Keratinocyte (primary cell): Measurements from ENCODE around the gene REEP3. TPM values are rescaled to one million over a fixed set of nuclear protein-coding genes. Genes with fewer than 3 reads are reported as not detected.

Experiments used
- DNase-seq: peaks from one replicate; pipeline ENCODE4 v3.0.0-alpha.2; 2011; ENCODE audit warnings: low read depth, missing footprints, low spot score
- FAIRE-seq: peaks from 2 replicates; lab custom pipeline; 2011; peaks lifted over from hg19 to GRCh38; lab: Jason Lieb, UNC
- H2AFZ ChIP-seq: 2 replicates; pipeline ENCODE4 v1.6.0; 2012; ENCODE audit warnings: low read length, control low read depth, inconsistent platforms; ENCODE audit not compliant: control insufficient read depth
- H3K27ac ChIP-seq: 2 replicates; pipeline ENCODE4 v1.5.1; 2011; ENCODE audit warnings: low read length; ENCODE audit not compliant: control insufficient read depth, insufficient read depth
- H3K27me3 ChIP-seq: 3 replicates; pipeline ENCODE4 v1.6.0; 2011; ENCODE audit warnings: low read length; ENCODE audit not compliant: control insufficient read depth, insufficient read depth; ENCODE audit errors: extremely low read depth
- H3K36me3 ChIP-seq, 2 experiments: 2 replicates in 1 of 2; 3 replicates in 1 of 2; pipeline ENCODE4 v1.5.1; 2011; ENCODE audit warnings: low read length in 2 of 2, mild to moderate bottlenecking in 1 of 2; ENCODE audit not compliant: control insufficient read depth in 2 of 2, insufficient read depth in 2 of 2; ENCODE audit errors: extremely low read depth in 1 of 2
- H3K4me1 ChIP-seq: 3 replicates; pipeline ENCODE4 v1.5.1; 2011; ENCODE audit warnings: low read length; ENCODE audit not compliant: control insufficient read depth, insufficient read depth; ENCODE audit errors: extremely low read depth
- H3K4me2 ChIP-seq: 3 replicates; pipeline ENCODE4 v1.6.0; 2011; ENCODE audit warnings: low read depth, low read length; ENCODE audit not compliant: control insufficient read depth, insufficient read depth; ENCODE audit errors: extremely low read depth
- H3K4me3 ChIP-seq, 3 experiments: fragments of 200-600 bp in 1 of 3; sonication (generic) in 1 of 3; 2 replicates in 2 of 3; 3 replicates in 1 of 3; pipeline ENCODE4 v1.5.1; 2011 to 2016; ENCODE audit warnings: low read length in 3 of 3, mild to moderate bottlenecking in 3 of 3, control low read depth in 2 of 3, inconsistent platforms in 1 of 3, low read depth in 1 of 3, mixed read lengths in 1 of 3, mixed run types in 1 of 3, moderate library complexity in 1 of 3; ENCODE audit not compliant: control insufficient read depth in 2 of 3, insufficient read depth in 2 of 3; ENCODE audit errors: extremely low read depth in 1 of 3
- H3K79me2 ChIP-seq: 2 replicates; pipeline ENCODE4 v1.6.0; 2012; ENCODE audit warnings: low read length; ENCODE audit not compliant: control insufficient read depth, insufficient read depth
- H3K9ac ChIP-seq: 3 replicates; pipeline ENCODE4 v1.6.0; 2011; ENCODE audit warnings: low read length; ENCODE audit not compliant: control insufficient read depth, insufficient read depth; ENCODE audit errors: extremely low read depth
- H3K9me1 ChIP-seq: 3 replicates; pipeline ENCODE4 v1.6.0; 2011; ENCODE audit warnings: low read length; ENCODE audit not compliant: control insufficient read depth, insufficient read depth; ENCODE audit errors: extremely low read depth
- H3K9me3 ChIP-seq: 2 replicates; pipeline ENCODE4 v1.5.1; 2012; ENCODE audit warnings: low read depth, low read length; ENCODE audit not compliant: control insufficient read depth
- H4K20me1 ChIP-seq: 3 replicates; pipeline ENCODE4 v1.6.0; 2011; ENCODE audit warnings: low read length; ENCODE audit not compliant: control insufficient read depth, insufficient read depth; ENCODE audit errors: extremely low read depth
- CTCF ChIP-seq, 3 experiments: IDR thresholded peaks in 1 of 3; conservative IDR thresholded peaks in 1 of 3; optimal IDR thresholded peaks in 1 of 3; 2 replicates in 2 of 3; 3 replicates in 1 of 3; pipeline versions ENCODE3 to v1.5.1; 2011; ENCODE audit warnings: low read length in 3 of 3, mild to moderate bottlenecking in 3 of 3, moderate library complexity in 2 of 3, control low read depth in 1 of 3, inconsistent platforms in 1 of 3; ENCODE audit not compliant: insufficient read depth in 2 of 3; ENCODE audit errors: extremely low read depth in 1 of 3
- EZH2 ChIP-seq: IDR thresholded peaks from one replicate; pipeline ENCODE4 v1.6.1; 2012; ENCODE audit warnings: inconsistent platforms, mild to moderate bottlenecking, low read length, moderate library complexity
- dilution Hi-C: fragments of 300-500 bp; cut with MboI; formaldehyde crosslinking; loops from one replicate; pipeline ENCODE4 v1.7.0; 2020; ENCODE audit warnings: low sequenced_read_pairs; ENCODE audit not compliant: extremely low pct_ligation_motif_present
- polyA plus RNA-seq, 5 experiments: library from polyadenylated mRNA; depleted of rRNA in 3 of 5; stranded (reverse) in 3 of 5; stranded (forward) in 1 of 5; unstranded in 1 of 5; fragments of >200 nt; gene quantifications; 1 replicate in 1 of 5; 2 replicates in 3 of 5; 3 replicates in 1 of 5; pipeline versions ENCODE4 v1.2.1 to v1.2.3, GENCODE V29; 2011 to 2012; ENCODE audit warnings: missing spikeins in 2 of 5, low read depth in 1 of 5, low replicate concordance in 1 of 5

The REEP3 gene
- polyA plus RNA-seq, 1 donor (not counting 4 experiments of a cell fraction or from before 2014, with no cell fraction given) = 52.8 TPM

GRCh38 chr10:63583909-63584724, 62.9 kb downstream of the REEP3 start:
- no peak for TF ChIP-seq CTCF (optimal IDR thresholded peaks at IDR 0.05 in 1 of 3, IDR thresholded peaks at IDR 0.05 in 1 of 3, conservative IDR thresholded peaks at IDR 0.05 in 1 of 3; ENCODE audit: extremely low read depth in 1 of 3, insufficient read depth in 2 of 3, low read length in 3 of 3)
- TF ChIP-seq EZH2 = no peak
- H3K4me3 ChIP-seq = no peak overlapping the region
- DNase-seq = no peak
- no peaks in the 10 kb centered on the region for H3K9me3 ChIP-seq
- no peaks in the 10 kb centered on the region for H3K9me1 ChIP-seq
- dilution Hi-C loops = no loop called here
- H3K4me1 ChIP-seq = peaks cover 29% of the 10 kb centered on the region
- no peak overlapping the region for H3K4me2 ChIP-seq
- peaks cover 38% of the 10 kb centered on the region for H3K79me2 ChIP-seq
- peaks cover 4% of the 10 kb centered on the region for H4K20me1 ChIP-seq
- H3K27ac ChIP-seq = no peak overlapping the region
- no peaks in the 10 kb centered on the region for H3K36me3 ChIP-seq
- no peak for FAIRE-seq
- H3K27me3 ChIP-seq = no peaks in the 10 kb centered on the region
- no peak overlapping the region for H2AFZ ChIP-seq
- no peak overlapping the region for H3K9ac ChIP-seq

GRCh38 chr10:63584725-63585035, 63.5 kb downstream of the REEP3 start:
- TF ChIP-seq CTCF (optimal IDR thresholded peaks at IDR 0.05 in 1 of 3, IDR thresholded peaks at IDR 0.05 in 1 of 3, conservative IDR thresholded peaks at IDR 0.05 in 1 of 3; ENCODE audit: extremely low read depth in 1 of 3, insufficient read depth in 2 of 3, low read length in 3 of 3) = no peak
- no peak for TF ChIP-seq EZH2
- Histone ChIP-seq H4K20me1 (peaks cover 4% of the 10 kb centered on the region), H3K9me3 (no peaks in the 10 kb centered on the region), H2AFZ (no peak overlapping the region), H3K4me2 (no peak overlapping the region), H3K36me3 (no peaks in the 10 kb centered on the region), H3K9ac (no peak overlapping the region), H3K27me3 (no peaks in the 10 kb centered on the region), H3K4me3 (no peak overlapping the region), H3K4me1 (peaks cover 33% of the 10 kb centered on the region), H3K27ac (no peak overlapping the region), H3K79me2 (peaks cover 43% of the 10 kb centered on the region), H3K9me1 (no peaks in the 10 kb centered on the region)
- DNase-seq = no peak
- dilution Hi-C loops = no loop called here
- no peak for FAIRE-seq
